Central memory CD8-positive, alpha-beta T cell (primary cell): Measurements from ENCODE around the gene NAXD.
"Not testable (repeated sequence)": the region's sequence is repeated elsewhere in the genome, so short reads cannot be mapped to it uniquely, and the experiment has no call there.

Experiments
- ATAC-seq: fragments of 150-1000 bp; cut with Tn5 transposase; replicated peaks from 2 replicates; pipeline ENCODE4 v1.10.0; 2022; ENCODE audit warnings: mild to moderate bottlenecking, moderate FRiP score, moderate number of reproducible peaks; ENCODE audit not compliant: poor library complexity, severe bottlenecking; ENCODE audit errors: extremely low read depth
- DNase-seq, 2 donors: peaks; one replicate each; pipeline ENCODE4 v3.0.0; 2021; ENCODE audit warnings: low spot score in 2 of 2
- H3K27ac Mint-ChIP-seq: one replicate; pipeline ENCODE4 v1.8.0; 2022; ENCODE audit warnings: low read depth, mild to moderate bottlenecking, moderate library complexity, mixed read lengths
- H3K27me3 Mint-ChIP-seq: one replicate; pipeline ENCODE4 v1.8.0; 2022; ENCODE audit warnings: mixed read lengths
- H3K36me3 Mint-ChIP-seq: one replicate; pipeline ENCODE4 v1.8.0; 2022; ENCODE audit warnings: mild to moderate bottlenecking, moderate library complexity, mixed read lengths; ENCODE audit not compliant: insufficient read depth
- H3K4me1 Mint-ChIP-seq: one replicate; pipeline ENCODE4 v1.8.0; 2022; ENCODE audit warnings: mixed read lengths
- H3K4me3 Mint-ChIP-seq: one replicate; pipeline ENCODE4 v1.8.0; 2022; ENCODE audit warnings: mild to moderate bottlenecking, moderate library complexity, mixed read lengths
- H3K9me3 Mint-ChIP-seq: one replicate; pipeline ENCODE4 v1.8.0; 2022; ENCODE audit warnings: mixed read lengths

NAXD gene

DNA sequence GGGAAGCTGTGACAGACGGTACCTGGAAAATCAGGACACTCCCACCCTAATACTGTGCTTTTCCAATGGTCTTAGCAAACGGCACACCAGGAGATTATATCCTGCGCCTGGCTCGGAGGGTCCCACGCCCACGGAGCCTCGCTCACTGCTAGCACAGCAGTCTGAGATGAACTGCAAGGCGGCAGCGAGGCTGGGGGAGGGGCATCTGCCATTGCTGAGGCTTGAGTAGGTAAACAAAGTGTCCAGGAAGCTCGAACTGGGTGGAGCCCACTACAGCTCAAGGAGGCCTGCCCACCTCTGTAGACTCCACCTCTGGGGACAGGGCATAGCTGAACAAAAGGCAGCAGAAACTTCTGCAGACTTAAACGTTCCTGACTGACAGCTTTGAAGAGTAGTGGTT lies 54.5 kb downstream of the NAXD start:
- H3K36me3 Mint-ChIP-seq, result peaks cover 29% of the 10 kb centered on the region
- H3K27ac Mint-ChIP-seq, ATAC-seq, H3K27me3 Mint-ChIP-seq, H3K9me3 Mint-ChIP-seq, DNase-seq, H3K4me3 Mint-ChIP-seq: not testable (repeated sequence)
- peaks cover 29% of the 10 kb centered on the region for H3K4me1 Mint-ChIP-seq

DNA sequence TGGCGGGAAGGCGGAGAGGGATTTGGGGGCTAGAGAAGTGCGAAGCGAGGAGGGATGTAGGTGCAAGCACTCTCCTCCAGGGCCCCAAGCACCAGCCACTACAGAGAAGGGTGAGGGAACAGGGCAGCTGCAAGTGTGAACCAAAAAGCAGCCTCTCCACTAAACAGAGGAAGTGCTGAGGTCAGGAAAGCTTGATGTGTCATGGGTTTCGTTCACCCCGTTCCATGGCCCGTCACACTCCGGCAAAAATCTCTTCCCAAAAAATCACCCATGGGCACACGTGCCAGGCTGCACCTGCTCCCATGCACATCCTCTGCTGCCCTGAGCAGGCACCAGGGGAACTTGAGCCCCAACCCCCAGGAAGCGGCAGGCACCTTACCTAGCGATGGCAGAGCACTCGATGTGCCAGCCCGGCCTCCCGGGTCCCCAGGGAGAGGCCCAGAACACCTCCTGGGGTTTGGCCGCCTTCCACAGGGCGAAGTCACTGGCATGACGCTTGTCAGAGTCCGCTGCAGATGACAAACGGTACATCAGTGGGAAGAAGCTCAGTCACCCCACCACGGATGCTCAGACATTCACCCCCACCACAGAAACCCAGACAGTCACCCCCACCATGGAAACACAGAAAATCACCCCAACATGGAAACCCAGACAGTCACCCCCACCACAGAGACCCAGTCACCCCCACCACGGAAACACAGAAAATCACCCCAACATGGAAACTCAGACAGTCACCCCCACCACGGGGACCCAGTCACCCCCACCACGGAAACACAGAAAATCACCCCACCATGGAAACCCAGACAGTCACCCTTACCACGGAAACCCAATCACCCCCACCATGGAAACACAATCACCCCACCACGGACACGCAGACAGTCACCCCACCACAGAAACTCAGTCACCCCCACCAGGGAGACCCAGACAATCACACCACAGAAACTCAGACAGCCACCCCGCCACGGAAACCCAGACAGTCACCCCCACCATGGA lies 61.5 kb downstream of the NAXD start:
- H3K27me3 Mint-ChIP-seq, result no peaks in the 10 kb centered on the region
- peak; percentile 49 for ATAC-seq
- no peaks in the 10 kb centered on the region for H3K9me3 Mint-ChIP-seq
- no peak for DNase-seq
- peak overlapping the region; percentile 89 for H3K27ac Mint-ChIP-seq
- peaks cover 41% of the 10 kb centered on the region for H3K4me1 Mint-ChIP-seq
- H3K36me3 Mint-ChIP-seq, result peaks cover 25% of the 10 kb centered on the region
- H3K4me3 Mint-ChIP-seq, result peak overlapping the region; percentile 40

DNA sequence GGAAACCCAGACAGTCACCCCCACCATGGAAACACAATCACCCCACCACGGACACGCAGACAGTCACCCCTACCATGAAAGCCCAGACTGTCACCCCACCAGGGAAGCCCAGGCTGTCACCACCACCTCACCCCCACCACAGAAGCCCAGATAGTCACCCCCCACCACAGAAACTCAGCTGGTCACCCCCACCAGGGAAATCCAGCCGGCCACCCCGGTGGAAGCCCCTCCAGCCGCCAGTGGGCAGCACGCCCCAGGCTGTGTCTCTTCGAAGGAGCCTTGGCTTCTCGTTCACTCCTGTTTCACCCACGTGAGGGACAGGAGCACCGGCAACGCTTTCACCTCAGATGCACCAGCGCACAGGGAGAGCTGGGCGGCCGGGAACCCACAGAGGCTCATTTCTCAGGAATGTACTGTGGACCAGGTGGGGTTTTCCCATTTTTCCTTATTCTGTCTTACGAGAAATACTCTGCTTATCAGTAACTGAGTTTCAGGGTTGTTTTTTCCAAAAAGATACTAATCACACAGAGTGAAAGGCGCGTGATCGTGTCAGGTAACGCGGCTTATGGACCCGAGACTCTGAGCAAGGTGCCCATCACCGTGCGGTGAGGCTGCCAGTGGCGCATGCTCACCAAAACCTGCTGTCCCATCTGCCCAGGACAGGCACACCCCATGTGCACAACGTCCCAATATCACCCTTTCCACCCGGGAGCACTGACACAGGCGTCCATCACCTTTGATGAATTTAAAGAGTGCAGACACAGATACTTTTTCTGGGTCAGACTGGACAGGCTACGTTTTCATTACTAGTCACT lies 62.6 kb downstream of the NAXD start:
- peaks cover 31% of the 10 kb centered on the region for H3K4me1 Mint-ChIP-seq
- H3K36me3 Mint-ChIP-seq, result peaks cover 30% of the 10 kb centered on the region
- peak overlapping the region; percentile 29 for H3K27ac Mint-ChIP-seq
- DNase-seq, result no peak
- no peak for ATAC-seq
- H3K9me3 Mint-ChIP-seq, result no peaks in the 10 kb centered on the region
- no peak overlapping the region for H3K4me3 Mint-ChIP-seq
- no peaks in the 10 kb centered on the region for H3K27me3 Mint-ChIP-seq

- ATAC-seq, result no peak
- H3K27me3 Mint-ChIP-seq, result no peaks in the 10 kb centered on the region
- no peak overlapping the region for H3K4me3 Mint-ChIP-seq
- DNase-seq, result no peak
- peaks cover 17% of the 10 kb centered on the region for H3K4me1 Mint-ChIP-seq
- no peaks in the 10 kb centered on the region for H3K9me3 Mint-ChIP-seq
- H3K27ac Mint-ChIP-seq, result no peak overlapping the region
- peaks cover 38% of the 10 kb centered on the region for H3K36me3 Mint-ChIP-seq
These were observed 65.5 kb downstream of the NAXD start for GRCh38 chr13:110680852-110681251.

- Mint-ChIP-seq H3K27ac (no peak overlapping the region), H3K4me3 (no peak overlapping the region), H3K36me3 (peaks cover 42% of the 10 kb centered on the region), H3K9me3 (no peaks in the 10 kb centered on the region), H3K4me1 (peaks cover 12% of the 10 kb centered on the region), H3K27me3 (no peaks in the 10 kb centered on the region)
- ATAC-seq (no peak), DNase-seq (no peak)
These were observed 66.7 kb downstream of the NAXD start for GRCh38 chr13:110681868-110682550.

- H3K9me3 Mint-ChIP-seq, result no peaks in the 10 kb centered on the region
- no peaks in the 10 kb centered on the region for H3K27me3 Mint-ChIP-seq
- H3K27ac Mint-ChIP-seq, result no peak overlapping the region
- H3K4me3 Mint-ChIP-seq, result no peak overlapping the region
- peaks cover 46% of the 10 kb centered on the region for H3K36me3 Mint-ChIP-seq
- H3K4me1 Mint-ChIP-seq, result peaks cover 12% of the 10 kb centered on the region
- DNase-seq (no peak), ATAC-seq (no peak)
These were observed 67.4 kb downstream of the NAXD start for GRCh38 chr13:110682746-110683145.

GRCh38 chr13:110683203-110683883 lies 68.0 kb downstream of the NAXD start:
- Mint-ChIP-seq H3K4me3 (no peak overlapping the region), H3K36me3 (peaks cover 45% of the 10 kb centered on the region), H3K9me3 (no peaks in the 10 kb centered on the region), H3K27me3 (no peaks in the 10 kb centered on the region), H3K27ac (no peak overlapping the region), H3K4me1 (peaks cover 8% of the 10 kb centered on the region)
- DNase-seq, result no peak
- peak; percentile 43 for ATAC-seq

GRCh38 chr13:110683921-110684320 lies 68.6 kb downstream of the NAXD start:
- DNase-seq (no peak), ATAC-seq (no peak)
- Mint-ChIP-seq H3K4me1 (peaks cover 2% of the 10 kb centered on the region), H3K4me3 (no peak overlapping the region), H3K27ac (no peak overlapping the region), H3K27me3 (no peaks in the 10 kb centered on the region), H3K9me3 (no peaks in the 10 kb centered on the region), H3K36me3 (peaks cover 43% of the 10 kb centered on the region)

- Mint-ChIP-seq H3K9me3 (no peaks in the 10 kb centered on the region), H3K27ac (no peak overlapping the region), H3K4me3 (no peak overlapping the region), H3K36me3 (peaks cover 43% of the 10 kb centered on the region), H3K4me1 (no peaks in the 10 kb centered on the region), H3K27me3 (no peaks in the 10 kb centered on the region)
- no peak for DNase-seq
- ATAC-seq, result no peak
These were observed 69.2 kb downstream of the NAXD start for GRCh38 chr13:110684388-110685056.

- H3K36me3 Mint-ChIP-seq, result peaks cover 45% of the 10 kb centered on the region
- DNase-seq, result no peak
- H3K4me3 Mint-ChIP-seq, result no peak overlapping the region
- H3K9me3 Mint-ChIP-seq, result no peaks in the 10 kb centered on the region
- H3K4me1 Mint-ChIP-seq, result peaks cover under 1% of the 10 kb centered on the region
- no peak overlapping the region for H3K27ac Mint-ChIP-seq
- no peak for ATAC-seq
- H3K27me3 Mint-ChIP-seq, result no peaks in the 10 kb centered on the region
These were observed 70.1 kb downstream of the NAXD start for GRCh38 chr13:110685305-110686020.

GRCh38 chr13:110687736-110688135 lies 72.4 kb downstream of the NAXD start:
- Mint-ChIP-seq H3K4me1 (peaks cover 6% of the 10 kb centered on the region), H3K27ac (no peak overlapping the region), H3K4me3 (no peak overlapping the region), H3K36me3 (peaks cover 42% of the 10 kb centered on the region), H3K27me3 (no peaks in the 10 kb centered on the region), H3K9me3 (no peaks in the 10 kb centered on the region)
- DNase-seq (no peak), ATAC-seq (no peak)
